ENCODE measurements around the gene SPRY1.

SPRY1 gene

GRCh38 chr4:123444290-123444731, 47.7 kb downstream of the SPRY1 start:
- ChIA-PET POLR2A (interaction anchor here (0.6 kb wide), 1 partner anchor 16 kb away, joined by 3 read pairs; no protein-coding TSS in a partner anchor), CTCF (no interaction called here)
- TF ChIP-seq, protein P1, sequence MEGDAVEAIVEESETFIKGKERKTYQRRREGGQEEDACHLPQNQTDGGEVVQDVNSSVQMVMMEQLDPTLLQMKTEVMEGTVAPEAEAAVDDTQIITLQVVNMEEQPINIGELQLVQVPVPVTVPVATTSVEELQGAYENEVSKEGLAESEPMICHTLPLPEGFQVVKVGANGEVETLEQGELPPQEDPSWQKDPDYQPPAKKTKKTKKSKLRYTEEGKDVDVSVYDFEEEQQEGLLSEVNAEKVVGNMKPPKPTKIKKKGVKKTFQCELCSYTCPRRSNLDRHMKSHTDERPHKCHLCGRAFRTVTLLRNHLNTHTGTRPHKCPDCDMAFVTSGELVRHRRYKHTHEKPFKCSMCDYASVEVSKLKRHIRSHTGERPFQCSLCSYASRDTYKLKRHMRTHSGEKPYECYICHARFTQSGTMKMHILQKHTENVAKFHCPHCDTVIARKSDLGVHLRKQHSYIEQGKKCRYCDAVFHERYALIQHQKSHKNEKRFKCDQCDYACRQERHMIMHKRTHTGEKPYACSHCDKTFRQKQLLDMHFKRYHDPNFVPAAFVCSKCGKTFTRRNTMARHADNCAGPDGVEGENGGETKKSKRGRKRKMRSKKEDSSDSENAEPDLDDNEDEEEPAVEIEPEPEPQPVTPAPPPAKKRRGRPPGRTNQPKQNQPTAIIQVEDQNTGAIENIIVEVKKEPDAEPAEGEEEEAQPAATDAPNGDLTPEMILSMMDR (IDR thresholded peaks at IDR 0.05; ENCODE audit: insufficient read depth, low read length, missing control alignments), result no peak
- no peak overlapping the region for H3K4me3 ChIP-seq (ENCODE audit: low read depth, low read length)
- no peak for DNase-seq (ENCODE audit: low read depth, low spot score)

DNA sequence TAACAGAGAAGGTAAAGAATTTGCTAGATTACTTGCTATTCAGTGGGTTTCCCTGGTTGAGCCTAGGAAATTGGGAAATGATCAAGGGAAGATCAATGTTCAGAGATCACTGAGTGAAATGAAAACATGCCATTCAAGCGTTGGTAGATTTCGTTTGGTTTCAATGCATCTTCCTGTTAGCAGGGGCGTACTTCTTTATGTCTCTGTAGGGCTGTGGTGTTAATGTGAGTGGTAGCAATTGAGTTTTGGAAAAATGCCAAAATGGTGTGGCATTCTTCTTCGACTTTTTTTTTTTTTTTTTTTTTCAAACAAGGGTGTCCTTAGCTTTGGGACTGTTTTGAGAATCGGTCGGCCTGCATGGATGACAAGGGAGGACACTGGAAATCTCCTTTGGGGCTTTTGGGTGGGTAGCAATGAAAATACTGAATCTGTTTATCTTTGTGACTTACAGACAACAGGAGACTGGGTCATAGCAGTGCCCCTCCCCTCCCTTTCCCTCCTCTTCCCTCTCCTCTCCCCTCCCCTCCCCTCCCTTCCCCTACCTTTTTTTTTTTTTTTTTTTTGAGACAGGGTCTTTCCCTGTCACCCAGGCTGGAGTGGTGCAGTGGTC, 50.4 kb downstream of the SPRY1 start:
- DNase-seq (ENCODE audit: low read depth, low spot score), result no peak
- ChIA-PET POLR2A (no interaction called here), CTCF (interaction anchor here (0.8 kb wide), 1 partner anchor 9 kb away, joined by 4 read pairs; no protein-coding TSS in a partner anchor)
- no peak overlapping the region for H3K4me3 ChIP-seq (ENCODE audit: low read depth, low read length)
- TF ChIP-seq, protein P1 (IDR thresholded peaks at IDR 0.05; ENCODE audit: insufficient read depth, low read length, missing control alignments), result no peak

- POLR2A ChIA-PET, result no interaction called here
Observed at GRCh38 chr4:123449362-123449761, 52.8 kb downstream of the SPRY1 start.

DNA sequence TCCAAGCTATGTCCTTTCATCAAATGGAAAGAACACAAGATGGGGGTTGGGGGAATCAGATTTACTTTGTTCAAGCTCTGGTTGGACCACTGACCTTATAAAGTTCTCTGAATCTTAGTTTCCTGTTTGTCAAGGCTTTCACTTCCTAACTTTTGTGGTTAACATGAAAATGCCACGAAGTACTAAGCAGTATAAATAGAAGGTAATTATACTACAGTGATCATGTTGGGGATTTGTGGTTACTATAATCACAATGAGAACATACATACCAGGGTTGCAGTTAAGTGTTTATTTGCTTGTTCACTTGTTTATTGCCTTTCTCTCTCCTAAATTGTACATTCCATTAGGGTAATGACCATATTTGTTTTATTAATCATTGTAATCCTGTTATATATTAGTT, 53.2 kb downstream of the SPRY1 start:
- POLR2A ChIA-PET, result no interaction called here
- CTCF ChIA-PET, result no interaction called here
- TF ChIP-seq, protein P1 (IDR thresholded peaks at IDR 0.05; ENCODE audit: insufficient read depth, low read length, missing control alignments), result no peak
- no peak for DNase-seq (ENCODE audit: low read depth, low spot score)
- H3K4me3 ChIP-seq (ENCODE audit: low read depth, low read length), result no peak overlapping the region

More at GRCh38 chr4:123449362-123449761, 52.8 kb downstream of the SPRY1 start:
- TF ChIP-seq, protein P1 (IDR thresholded peaks at IDR 0.05; ENCODE audit: insufficient read depth, low read length, missing control alignments), result no peak
- CTCF ChIA-PET, result no interaction called here
- no peak for DNase-seq (ENCODE audit: low read depth, low spot score)
- H3K4me3 ChIP-seq (ENCODE audit: low read depth, low read length), result no peak overlapping the region

GRCh38 chr4:123450393-123450792, 53.8 kb downstream of the SPRY1 start:
- POLR2A ChIA-PET, result no interaction called here
- TF ChIP-seq, protein P1 (IDR thresholded peaks at IDR 0.05; ENCODE audit: insufficient read depth, low read length, missing control alignments), result no peak
- CTCF ChIA-PET, result no interaction called here
- no peak for DNase-seq (ENCODE audit: low read depth, low spot score)
- H3K4me3 ChIP-seq (ENCODE audit: low read depth, low read length), result no peak overlapping the region

- peak; percentile 38 for DNase-seq (ENCODE audit: low read depth, low spot score)
- ChIA-PET CTCF (no interaction called here), POLR2A (interaction anchor here (0.6 to 1.1 kb wide), 2 partner anchors 18 to 29 kb away, joined by 3 read pairs; no protein-coding TSS in a partner anchor)
- no peak overlapping the region for H3K4me3 ChIP-seq (ENCODE audit: low read depth, low read length)
- TF ChIP-seq, protein P1 (IDR thresholded peaks at IDR 0.05; ENCODE audit: insufficient read depth, low read length, missing control alignments), result no peak
Observed at GRCh38 chr4:123452616-123453015, 56.0 kb downstream of the SPRY1 start.
